PC-9 (cell line): ENCODE measurements around the gene SEC14L1. TPM values are rescaled to one million over a fixed set of nuclear protein-coding genes. Genes with fewer than 3 reads are reported as not detected.

Experiments
- BruUV-seq: library from RNA; stranded (reverse); fragments of 400-500 nt; replicated peaks from 2 replicates; lab custom pipeline; 2021; lab: Mats Ljungman, UMichigan
- CTCF ChIA-PET: fragments of 300-600 bp; sonication (Branson Sonifier 250); formaldehyde crosslinking; loops from one replicate; lab custom pipeline; 2022; ENCODE audit warnings: antibody characterized with exemption; lab: Charles Lee
- POLR2A ChIA-PET: fragments of 300-600 bp; sonication (Branson Sonifier 250); formaldehyde crosslinking; loops from one replicate; lab custom pipeline; 2022; ENCODE audit warnings: antibody characterized with exemption; ENCODE audit not compliant: unreplicated experiment; lab: Charles Lee
- DNase-seq, 2 experiments: peaks; one replicate each; pipeline versions ENCODE4 v3.0.0 to v3.0.0-alpha.2; 2015 to 2022; ENCODE audit warnings: mixed read lengths in 1 of 2
- H2AFZ ChIP-seq: fragments of 200-600 bp; sonication (generic); 2 replicates; pipeline ENCODE4 v1.8.1; 2017; ENCODE audit warnings: antibody characterized with exemption
- H3F3A ChIP-seq: fragments of 200-600 bp; sonication (generic); 2 replicates; pipeline ENCODE4 v1.8.1; 2017; ENCODE audit warnings: antibody characterized with exemption, mild to moderate bottlenecking, low read depth; ENCODE audit not compliant: insufficient read depth
- H3K27ac ChIP-seq: fragments of 200-600 bp; sonication (generic); 2 replicates; pipeline ENCODE4 v1.6.1; 2016; ENCODE audit warnings: mixed run types
- H3K27me3 ChIP-seq: fragments of 200-600 bp; sonication (generic); 2 replicates; pipeline ENCODE4 v1.6.1; 2016; ENCODE audit warnings: low read depth, mixed run types; ENCODE audit not compliant: insufficient read depth
- H3K36me3 ChIP-seq: fragments of 200-600 bp; sonication (generic); 2 replicates; pipeline ENCODE4 v1.6.1; 2016; ENCODE audit warnings: low read depth, mixed run types
- H3K4me1 ChIP-seq: fragments of 200-600 bp; sonication (generic); replicated peaks from 2 replicates; pipeline ENCODE4 v1.6.1; 2016; ENCODE audit warnings: mixed run types; ENCODE audit not compliant: insufficient read depth
- H3K4me2 ChIP-seq: fragments of 200-600 bp; sonication (generic); 2 replicates; pipeline ENCODE4 v1.6.1; 2017; ENCODE audit warnings: mixed run types
- H3K4me3 ChIP-seq: fragments of 200-600 bp; sonication (generic); 2 replicates; pipeline ENCODE4 v1.6.1; 2016; ENCODE audit warnings: mixed run types
- H3K79me2 ChIP-seq: fragments of 200-600 bp; sonication (generic); 2 replicates; pipeline ENCODE4 v1.6.1; 2017; ENCODE audit warnings: low read depth, mixed run types
- H3K9me2 ChIP-seq: fragments of 200-600 bp; sonication (generic); 2 replicates; pipeline ENCODE4 v1.8.1; 2017; ENCODE audit warnings: mild to moderate bottlenecking; ENCODE audit not compliant: insufficient read depth
- H3K9me3 ChIP-seq: fragments of 200-600 bp; sonication (generic); 2 replicates; pipeline ENCODE4 v1.8.1; 2016; ENCODE audit warnings: low read depth; ENCODE audit not compliant: insufficient read depth
- H4K20me1 ChIP-seq: fragments of 200-600 bp; sonication (generic); 2 replicates; pipeline ENCODE4 v1.8.1; 2017; ENCODE audit not compliant: insufficient read depth
- EZH2 ChIP-seq: fragments of 200-600 bp; sonication (generic); IDR thresholded peaks from 2 replicates; pipeline ENCODE4 v1.8.0; 2017; ENCODE audit warnings: antibody characterized with exemption, low read depth
- intact Hi-C: fragments of 100-400 bp; cut with micrococcal nuclease; formaldehyde crosslinking; loops from one replicate; pipeline ENCODE4 v1.10.0; 2022; ENCODE audit not compliant: unreplicated experiment
- total RNA-seq: library from RNA; stranded (reverse); gene quantifications from 2 replicates; pipeline ENCODE4 v1.2.3, GENCODE V29; 2021
- TF ChIP-seq, protein P1 (sequence below): fragments of 200-600 bp; sonication (generic); conservative IDR thresholded peaks from 2 replicates; pipeline ENCODE4 v1.6.1; 2017; ENCODE audit warnings: mixed run types, antibody characterized with exemption, mild to moderate bottlenecking, moderate library complexity

Gene SEC14L1
- total RNA-seq, 1 experiment from 2014 or later, result 83.1 TPM

DNA sequence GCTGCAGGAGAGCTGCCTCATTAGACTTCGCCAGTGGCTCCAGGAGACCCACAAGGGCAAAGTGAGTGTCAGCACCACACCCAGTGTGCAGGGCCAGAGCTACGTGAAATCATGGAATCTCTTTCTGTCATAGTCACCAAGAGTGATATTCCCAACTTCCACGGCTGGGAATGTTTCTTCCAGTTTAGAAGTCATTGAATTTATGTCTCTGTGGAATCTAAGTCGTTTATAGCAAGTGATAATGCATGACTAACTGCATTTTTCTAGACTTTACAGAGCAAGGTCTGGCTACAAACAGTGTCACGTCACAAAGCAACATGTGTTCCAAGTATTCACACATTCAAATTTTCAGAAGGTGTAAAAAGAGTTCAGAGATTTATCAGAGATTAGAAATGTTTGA lies 55.5 kb downstream of the SEC14L1 start:
- Histone ChIP-seq H3K27ac (no peak overlapping the region), H3K9me3 (no peaks in the 10 kb centered on the region), H3K4me2 (no peak overlapping the region), H3K9me2 (no peaks in the 10 kb centered on the region), H3K27me3 (no peaks in the 10 kb centered on the region), H4K20me1 (no peaks in the 10 kb centered on the region), H3K36me3 (peaks cover 8% of the 10 kb centered on the region; the same call in 1 of the 2 replicates), H3K4me3 (no peak overlapping the region), H3K79me2 (no peaks in the 10 kb centered on the region), H3K4me1 (no peaks in the 10 kb centered on the region), H3F3A (0 out of 2 replicates have a peak, but pooled peaks cover 2% of the 10 kb centered on the region), H2AFZ (no peak overlapping the region)
- ChIA-PET CTCF (no interaction called here), POLR2A (interaction anchor here (0.6 kb wide), 1 partner anchor 33 kb away, joined by 4 read pairs; no protein-coding TSS in a partner anchor)
- intact Hi-C loops, result no loop called here
- TF ChIP-seq EZH2, result no peak
- TF ChIP-seq, protein P1, sequence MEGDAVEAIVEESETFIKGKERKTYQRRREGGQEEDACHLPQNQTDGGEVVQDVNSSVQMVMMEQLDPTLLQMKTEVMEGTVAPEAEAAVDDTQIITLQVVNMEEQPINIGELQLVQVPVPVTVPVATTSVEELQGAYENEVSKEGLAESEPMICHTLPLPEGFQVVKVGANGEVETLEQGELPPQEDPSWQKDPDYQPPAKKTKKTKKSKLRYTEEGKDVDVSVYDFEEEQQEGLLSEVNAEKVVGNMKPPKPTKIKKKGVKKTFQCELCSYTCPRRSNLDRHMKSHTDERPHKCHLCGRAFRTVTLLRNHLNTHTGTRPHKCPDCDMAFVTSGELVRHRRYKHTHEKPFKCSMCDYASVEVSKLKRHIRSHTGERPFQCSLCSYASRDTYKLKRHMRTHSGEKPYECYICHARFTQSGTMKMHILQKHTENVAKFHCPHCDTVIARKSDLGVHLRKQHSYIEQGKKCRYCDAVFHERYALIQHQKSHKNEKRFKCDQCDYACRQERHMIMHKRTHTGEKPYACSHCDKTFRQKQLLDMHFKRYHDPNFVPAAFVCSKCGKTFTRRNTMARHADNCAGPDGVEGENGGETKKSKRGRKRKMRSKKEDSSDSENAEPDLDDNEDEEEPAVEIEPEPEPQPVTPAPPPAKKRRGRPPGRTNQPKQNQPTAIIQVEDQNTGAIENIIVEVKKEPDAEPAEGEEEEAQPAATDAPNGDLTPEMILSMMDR, result no peak
- no peak for DNase-seq
- BruUV-seq, result no TSS peak

GRCh38 chr17:77197115-77197514 lies 56.3 kb downstream of the SEC14L1 start:
- Histone ChIP-seq H3K27ac (no peak overlapping the region), H3K9me3 (no peaks in the 10 kb centered on the region), H3K27me3 (no peaks in the 10 kb centered on the region), H3K36me3 (peaks cover 8% of the 10 kb centered on the region; the same call in 1 of the 2 replicates), H3K4me1 (no peaks in the 10 kb centered on the region), H3F3A (0 out of 2 replicates have a peak, but pooled peaks cover 2% of the 10 kb centered on the region), H3K79me2 (no peaks in the 10 kb centered on the region), H4K20me1 (no peaks in the 10 kb centered on the region), H3K4me2 (no peak overlapping the region), H3K4me3 (no peak overlapping the region), H3K9me2 (no peaks in the 10 kb centered on the region), H2AFZ (no peak overlapping the region)
- ChIA-PET POLR2A (no interaction called here), CTCF (no interaction called here)
- intact Hi-C loops, result no loop called here
- no peak for DNase-seq
- BruUV-seq, result no TSS peak
- no peak for TF ChIP-seq EZH2
- TF ChIP-seq, protein P1, result no peak

DNA sequence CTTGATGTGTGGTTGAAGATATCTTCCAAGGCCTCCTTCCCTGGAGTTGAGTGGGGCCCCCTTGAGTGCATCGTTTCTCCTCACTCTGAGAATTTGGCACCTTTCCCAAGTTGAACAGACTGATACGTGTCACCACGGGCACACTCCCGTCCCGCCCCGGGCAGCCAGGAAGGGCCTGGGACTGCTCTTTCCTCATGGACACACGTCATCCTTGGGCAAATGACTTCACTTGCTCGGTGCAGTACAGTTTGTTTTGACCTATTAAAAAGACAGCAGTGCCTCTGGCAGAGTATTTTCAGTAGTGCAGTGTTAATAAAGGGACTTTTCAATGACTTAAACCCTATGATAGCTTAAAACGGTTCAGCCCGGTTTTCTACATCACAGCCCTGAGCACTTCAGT lies 59.9 kb downstream of the SEC14L1 start:
- ChIA-PET POLR2A (interaction anchor here (0.7 kb wide), 2 partner anchors 18 to 337 kb away, joined by 4 to 13 read pairs; no protein-coding TSS in a partner anchor), CTCF (no interaction called here)
- Histone ChIP-seq H3K36me3 (peaks cover 8% of the 10 kb centered on the region; the same call in 1 of the 2 replicates), H3K9me3 (no peaks in the 10 kb centered on the region), H3K4me3 (no peak overlapping the region), H3F3A (0 out of 2 replicates have a peak, but pooled peaks cover 2% of the 10 kb centered on the region), H4K20me1 (no peaks in the 10 kb centered on the region), H3K27ac (no peak overlapping the region), H3K4me1 (no peaks in the 10 kb centered on the region), H3K79me2 (no peaks in the 10 kb centered on the region), H3K27me3 (no peaks in the 10 kb centered on the region), H2AFZ (no peak overlapping the region), H3K9me2 (no peaks in the 10 kb centered on the region), H3K4me2 (no peak overlapping the region)
- intact Hi-C loops, result loop anchor here (10.0 kb wide), 1 partner anchor 116 kb away; no protein-coding TSS in a partner anchor
- no peak for TF ChIP-seq EZH2
- TF ChIP-seq, protein P1, result no peak
- BruUV-seq, result no TSS peak
- DNase-seq, result no peak
